HG03045 (cell line): ENCODE results near the gene ESRRA.
"Not testable (repeated sequence)": the region's sequence is repeated elsewhere in the genome, so short reads cannot be mapped to it uniquely, and the experiment has no call there.

Experiments used
- ATAC-seq: cut with Tn5 transposase; IDR thresholded peaks from one replicate; pipeline ENCODE4 v1.9.1; 2021; ENCODE audit warnings: mild to moderate bottlenecking, moderate library complexity; ENCODE audit not compliant: unreplicated experiment

Gene ESRRA

GRCh38 chr11:64307795-64308194 is 2.5 kb downstream of the ESRRA start:
- not testable (repeated sequence) for ATAC-seq

DNA sequence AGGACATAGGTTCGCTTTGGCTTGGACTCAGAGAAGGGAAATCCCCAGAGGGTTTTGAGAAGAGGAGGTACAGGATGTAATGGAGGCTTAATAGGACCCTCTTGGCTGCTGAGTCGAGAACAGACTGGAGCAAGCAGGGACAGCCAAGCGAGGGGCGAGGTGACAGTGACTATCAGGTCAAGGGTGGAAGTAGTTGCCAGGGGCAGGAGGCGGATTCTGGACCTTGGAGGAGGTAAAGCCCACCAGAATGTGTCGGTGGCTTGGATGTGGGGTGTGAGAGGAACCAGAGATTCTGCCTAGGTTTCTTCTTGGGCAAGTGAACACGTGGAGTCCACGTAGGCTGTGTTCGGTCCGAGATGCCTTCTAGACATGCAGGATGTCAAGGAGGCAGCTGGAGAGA is 7.6 kb downstream of the ESRRA start:
- no peak for ATAC-seq

GRCh38 chr11:64313491-64314145 is 8.3 kb downstream of the ESRRA start:
- ATAC-seq: no peak

GRCh38 chr11:64314146-64314804 is 9.0 kb downstream of the ESRRA start:
- no peak for ATAC-seq

DNA sequence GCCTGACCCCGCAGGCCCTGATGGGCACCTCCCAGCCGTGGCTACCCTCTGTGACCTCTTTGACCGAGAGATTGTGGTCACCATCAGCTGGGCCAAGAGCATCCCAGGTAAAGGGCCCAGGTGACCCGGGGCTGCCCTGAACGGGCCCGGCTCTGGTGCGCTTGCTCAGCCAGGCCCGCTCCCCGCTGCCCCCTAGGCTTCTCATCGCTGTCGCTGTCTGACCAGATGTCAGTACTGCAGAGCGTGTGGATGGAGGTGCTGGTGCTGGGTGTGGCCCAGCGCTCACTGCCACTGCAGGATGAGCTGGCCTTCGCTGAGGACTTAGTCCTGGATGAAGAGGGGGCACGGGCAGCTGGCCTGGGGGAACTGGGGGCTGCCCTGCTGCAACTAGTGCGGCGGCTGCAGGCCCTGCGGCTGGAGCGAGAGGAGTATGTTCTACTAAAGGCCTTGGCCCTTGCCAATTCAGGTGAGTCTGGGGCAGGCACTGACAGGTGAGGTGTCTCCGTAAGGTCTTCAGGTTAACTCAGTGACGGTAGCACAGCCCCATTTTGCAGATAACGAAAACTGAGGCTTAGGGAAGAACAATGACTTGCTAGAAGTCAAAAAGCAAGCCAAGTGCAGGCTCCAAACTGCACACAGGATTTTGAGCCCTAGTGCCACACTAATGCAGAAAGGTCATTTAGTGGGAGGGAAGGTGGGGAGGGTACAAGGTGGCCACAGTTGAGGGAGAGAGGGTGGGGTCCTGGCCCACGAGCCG is 9.7 kb downstream of the ESRRA start:
- no peak for ATAC-seq

GRCh38 chr11:64315667-64316526 is 10.6 kb downstream of the ESRRA start:
- ATAC-seq: not testable (repeated sequence)

DNA sequence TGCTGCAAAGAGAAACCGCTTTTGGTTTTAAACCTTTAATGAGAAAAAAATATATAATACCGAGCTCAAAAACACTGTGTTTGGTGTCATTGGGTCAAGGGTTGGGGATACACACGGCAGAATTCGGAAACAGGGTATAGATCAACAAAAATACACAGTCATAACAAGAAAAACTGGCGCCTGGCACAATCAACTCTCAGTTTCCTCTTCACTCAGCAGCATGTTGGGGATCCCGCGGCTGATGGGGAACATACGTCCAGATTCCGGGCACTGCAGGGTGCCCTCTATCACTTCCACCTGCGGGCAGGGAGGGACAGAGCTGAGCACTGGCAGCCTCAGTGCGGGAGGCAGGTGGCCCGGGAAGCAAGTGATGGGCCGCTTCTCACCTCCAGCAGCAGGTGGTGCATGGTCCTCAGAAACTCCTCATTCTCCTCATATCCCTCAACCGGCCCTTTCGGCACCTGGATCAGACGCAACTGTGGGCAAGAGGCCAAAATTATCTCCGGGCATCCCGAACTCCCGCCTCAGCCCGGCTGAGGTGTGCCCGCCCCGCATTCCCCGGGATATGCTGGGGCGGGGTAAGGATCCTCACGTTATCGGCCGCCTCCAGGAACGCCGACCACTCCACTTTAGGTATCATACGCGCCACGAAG is 11.5 kb downstream of the ESRRA start:
- peak; percentile 2 for ATAC-seq

- ATAC-seq: peak; percentile 65
These were observed 12.1 kb downstream of the ESRRA start, which contains the start of gene TRMT112 for GRCh38 chr11:64317325-64317960. Gene TRMT112 (minus strand): TSS chr11:64317559. CDS start chr11:64317526, 33 bp downstream.

- peak; percentile 67 for ATAC-seq
These were observed 12.8 kb downstream of the ESRRA start, which contains the start of gene PRDX5 for GRCh38 chr11:64317961-64318765. Gene PRDX5 (plus strand): TSS chr11:64318121. CDS start chr11:64318216, 95 bp downstream.

DNA sequence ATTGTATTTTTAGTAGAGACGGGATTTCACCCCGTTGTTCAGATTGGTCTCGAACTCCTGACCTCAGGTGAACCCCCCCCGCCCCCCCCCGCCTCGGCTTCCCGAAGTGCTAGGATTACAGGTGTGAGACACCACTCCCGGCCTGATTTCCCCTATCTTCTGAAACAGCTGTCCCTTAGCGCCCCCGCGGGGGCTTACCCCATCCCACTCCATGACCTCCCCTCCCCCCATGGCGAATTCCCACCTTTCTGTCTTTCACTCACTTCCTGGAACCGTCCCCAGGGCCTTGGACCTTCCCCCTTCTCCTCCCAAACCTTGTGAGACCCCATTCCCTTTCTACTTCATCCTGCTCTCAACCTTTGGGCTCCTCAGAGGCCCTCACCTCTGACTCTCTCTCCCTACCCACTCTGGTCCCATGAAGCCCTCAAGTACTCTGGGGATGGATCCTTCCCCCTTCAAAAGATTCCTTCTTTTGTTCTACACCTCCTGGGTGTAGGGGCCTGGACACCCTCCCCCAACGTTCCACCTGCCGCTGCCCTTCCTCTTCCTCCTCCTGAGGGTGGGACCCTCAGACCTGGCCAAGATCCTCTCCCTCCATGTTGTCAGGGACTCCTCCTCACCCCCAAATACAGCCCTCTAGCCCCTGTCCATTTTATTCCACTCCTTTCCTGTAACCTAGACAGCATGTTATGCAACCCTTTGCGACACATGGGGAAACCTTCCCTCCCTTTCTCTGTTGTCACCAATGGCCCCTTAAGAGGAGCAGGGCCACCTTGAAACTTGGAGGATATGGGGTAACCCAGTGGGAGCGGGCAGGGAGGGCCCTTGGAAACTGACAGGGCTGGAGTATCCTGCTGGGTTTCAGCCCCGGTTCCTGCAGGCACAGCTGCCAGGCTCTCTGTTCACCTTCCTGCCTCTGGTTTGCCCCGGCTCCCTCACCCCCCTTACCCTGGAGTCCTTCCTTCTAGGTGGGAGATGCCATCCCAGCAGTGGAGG is 13.7 kb downstream of the ESRRA start:
- ATAC-seq: no peak

DNA sequence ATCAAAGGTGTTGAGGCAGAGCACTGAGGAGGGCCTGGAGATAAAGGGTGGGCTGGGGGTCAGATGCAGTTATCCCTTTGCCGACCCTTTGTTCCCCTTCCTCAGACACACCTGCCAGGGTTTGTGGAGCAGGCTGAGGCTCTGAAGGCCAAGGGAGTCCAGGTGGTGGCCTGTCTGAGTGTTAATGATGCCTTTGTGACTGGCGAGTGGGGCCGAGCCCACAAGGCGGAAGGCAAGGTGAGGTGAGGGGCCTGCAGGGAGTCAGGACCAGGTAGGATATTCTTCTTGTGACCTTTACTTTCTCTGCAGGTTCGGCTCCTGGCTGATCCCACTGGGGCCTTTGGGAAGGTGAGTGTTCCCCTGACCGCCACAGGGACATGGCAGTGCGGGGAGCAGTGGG is 15.2 kb downstream of the ESRRA start:
- no peak for ATAC-seq

- ATAC-seq: no peak
These were observed 15.7 kb downstream of the ESRRA start for GRCh38 chr11:64321026-64321425.

GRCh38 chr11:64321533-64321932 is 16.2 kb downstream of the ESRRA start:
- no peak for ATAC-seq

GRCh38 chr11:64322925-64323260 is 17.6 kb downstream of the ESRRA start:
- no peak for ATAC-seq

DNA sequence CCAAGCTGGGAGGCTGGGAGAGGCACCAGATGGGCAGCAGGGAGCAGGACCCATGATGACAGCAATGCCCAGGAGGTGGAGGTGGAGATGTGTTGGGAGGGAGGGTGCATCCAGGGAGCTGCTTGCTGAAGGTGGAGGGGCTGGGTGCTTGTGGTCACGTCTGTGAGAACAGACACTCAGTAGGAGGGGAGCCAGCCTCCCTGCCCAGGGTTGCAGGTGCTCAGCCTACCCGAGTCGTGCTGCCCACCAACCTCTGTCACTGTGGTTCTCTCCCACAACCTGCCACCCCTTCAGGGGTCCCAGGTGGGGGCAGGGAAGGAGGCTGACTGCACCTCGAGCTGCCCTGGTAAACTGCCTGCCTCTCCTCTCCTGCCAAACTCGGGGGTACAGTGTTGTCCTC is 18.0 kb downstream of the ESRRA start:
- no peak for ATAC-seq

DNA sequence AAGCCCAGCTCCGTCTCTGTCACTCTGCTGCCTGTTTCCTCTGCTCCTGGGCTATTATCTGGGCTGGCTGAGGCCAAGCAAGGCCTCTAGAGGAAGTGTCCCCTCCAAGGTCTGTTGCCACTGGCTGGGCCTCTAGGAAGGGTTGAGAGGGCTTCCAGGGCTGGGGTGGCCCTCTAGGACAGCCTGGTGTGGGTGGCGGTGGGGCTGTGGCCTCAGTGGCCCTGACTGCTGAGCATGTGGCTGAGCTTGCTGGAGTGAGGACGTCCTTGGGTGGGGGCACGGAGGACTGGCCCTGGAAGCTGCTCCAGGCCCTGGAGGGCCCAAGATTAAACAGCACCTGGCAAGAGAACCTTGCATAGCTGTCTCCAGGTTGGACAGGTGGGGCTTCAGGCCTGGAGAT is 18.7 kb downstream of the ESRRA start:
- ATAC-seq: not testable (repeated sequence)

DNA sequence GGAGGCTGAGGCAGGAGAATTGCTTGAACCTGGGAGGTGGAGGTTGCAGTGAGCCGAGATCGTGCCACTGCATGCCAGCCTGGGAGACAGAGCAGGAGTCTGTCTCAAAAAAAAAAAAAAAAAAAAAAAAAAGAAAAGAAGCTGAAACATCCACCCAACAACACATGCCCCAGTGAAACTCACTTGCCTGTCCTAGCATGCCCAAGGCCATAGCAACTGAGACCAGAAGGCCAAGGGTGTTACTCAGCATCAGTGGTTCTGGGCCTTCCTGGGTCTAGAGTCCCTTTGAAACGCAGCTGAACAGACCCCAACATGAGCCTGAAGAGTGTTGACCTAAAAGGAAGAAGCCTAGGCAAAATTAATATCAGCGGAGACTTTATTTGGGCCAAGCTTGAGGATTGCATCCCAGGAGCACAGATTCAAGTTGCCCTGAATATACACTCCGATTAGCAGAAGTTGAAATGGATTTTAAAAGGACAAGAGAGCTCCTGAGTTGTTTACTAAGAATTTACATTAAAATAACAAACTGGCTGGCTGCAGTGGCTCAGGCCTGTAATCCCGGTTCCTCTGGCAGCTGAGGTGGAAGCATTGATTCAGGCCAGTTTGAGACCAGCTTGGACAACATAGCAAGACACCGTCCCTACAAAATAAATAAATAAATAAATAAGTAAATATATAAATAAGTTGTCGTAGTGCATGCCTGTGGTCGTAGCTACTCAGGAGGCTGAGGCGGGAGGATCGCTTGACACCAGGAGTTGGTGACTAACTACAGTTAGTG is 19.6 kb downstream of the ESRRA start:
- ATAC-seq: no peak
